Common myeloid progenitor, CD34-positive (primary cell): Measurements from ENCODE around the gene LEP.
"Not testable (repeated sequence)": the region's sequence is repeated elsewhere in the genome, so short reads cannot be mapped to it uniquely, and the experiment has no call there.

Source experiments
- CTCF ChIA-PET: fragments of 350-600 bp; sonication (Branson Sonifier 250); formaldehyde crosslinking; loops from one replicate; lab custom pipeline; 2021; ENCODE audit warnings: antibody characterized with exemption; lab: Charles Lee
- POLR2A ChIA-PET: fragments of 350-600 bp; sonication (Branson Sonifier 250); formaldehyde crosslinking; loops from one replicate; lab custom pipeline; 2021; ENCODE audit warnings: antibody characterized with exemption; lab: Charles Lee
- DNase-seq, 3 donors: peaks; one replicate each; pipeline versions ENCODE4 v3.0.0 to v3.0.0-alpha.2; 2013
- H3K27ac ChIP-seq, 2 experiments: 1 replicate in 1 of 2; 2 replicates in 1 of 2; pipeline ENCODE4 v1.7.0; 2013; ENCODE audit warnings: inconsistent platforms in 2 of 2, low read length in 2 of 2, mild to moderate bottlenecking in 2 of 2, low read depth in 1 of 2, moderate library complexity in 1 of 2; ENCODE audit not compliant: severe bottlenecking in 2 of 2, insufficient read depth in 1 of 2, poor library complexity in 1 of 2
- H3K27me3 ChIP-seq, 5 experiments: replicated peaks in 2 of 5; 1 replicate in 3 of 5; 2 replicates in 2 of 5; pipeline versions ENCODE4 v1.6.1 to v1.7.0; 2013; ENCODE audit warnings: low read length in 4 of 5, mild to moderate bottlenecking in 2 of 5, moderate library complexity in 2 of 5, inconsistent platforms in 1 of 5; ENCODE audit not compliant: insufficient read depth in 5 of 5, control insufficient read depth in 4 of 5
- H3K36me3 ChIP-seq, 4 experiments: 1 replicate in 2 of 4; 2 replicates in 2 of 4; pipeline versions ENCODE4 v1.6.1 to v1.7.0; 2013; ENCODE audit warnings: low read length in 3 of 4, control low read depth in 1 of 4, mild to moderate bottlenecking in 1 of 4; ENCODE audit not compliant: control insufficient read depth in 4 of 4, insufficient read depth in 4 of 4
- H3K4me1 ChIP-seq, 4 experiments: 1 replicate in 3 of 4; 2 replicates in 1 of 4; pipeline versions ENCODE4 v1.6.1 to v1.7.1; 2013; ENCODE audit warnings: low read length in 3 of 4, mild to moderate bottlenecking in 3 of 4, control low read depth in 1 of 4, inconsistent platforms in 1 of 4, moderate library complexity in 1 of 4; ENCODE audit not compliant: control insufficient read depth in 4 of 4, insufficient read depth in 4 of 4; ENCODE audit errors: control extremely low read depth in 1 of 4
- H3K4me3 ChIP-seq, 7 experiments: 1 replicate in 4 of 7; 2 replicates in 3 of 7; pipeline versions ENCODE4 v1.5.1 to v1.7.0; 2013; ENCODE audit warnings: mild to moderate bottlenecking in 7 of 7, low read length in 6 of 7, moderate library complexity in 6 of 7, inconsistent platforms in 2 of 7, low read depth in 2 of 7, control low read depth in 1 of 7; ENCODE audit not compliant: insufficient read depth in 4 of 7, control insufficient read depth in 1 of 7; ENCODE audit errors: extremely low read depth in 1 of 7
- H3K9me3 ChIP-seq, 5 experiments: 1 replicate in 4 of 5; 2 replicates in 1 of 5; pipeline versions ENCODE4 v1.6.1 to v1.7.1; 2013; ENCODE audit warnings: low read length in 4 of 5, mild to moderate bottlenecking in 2 of 5, inconsistent platforms in 1 of 5, low read depth in 1 of 5, moderate library complexity in 1 of 5; ENCODE audit not compliant: control insufficient read depth in 4 of 5, insufficient read depth in 2 of 5; ENCODE audit errors: control extremely low read depth in 1 of 5
- WGBS: methylation state at CpG from one replicate; pipeline ENCODE4 v1.1.5; 2013; ENCODE audit not compliant: insufficient coverage; 5-methylcytosine and 5-hydroxymethylcytosine counted together

Gene LEP

DNA sequence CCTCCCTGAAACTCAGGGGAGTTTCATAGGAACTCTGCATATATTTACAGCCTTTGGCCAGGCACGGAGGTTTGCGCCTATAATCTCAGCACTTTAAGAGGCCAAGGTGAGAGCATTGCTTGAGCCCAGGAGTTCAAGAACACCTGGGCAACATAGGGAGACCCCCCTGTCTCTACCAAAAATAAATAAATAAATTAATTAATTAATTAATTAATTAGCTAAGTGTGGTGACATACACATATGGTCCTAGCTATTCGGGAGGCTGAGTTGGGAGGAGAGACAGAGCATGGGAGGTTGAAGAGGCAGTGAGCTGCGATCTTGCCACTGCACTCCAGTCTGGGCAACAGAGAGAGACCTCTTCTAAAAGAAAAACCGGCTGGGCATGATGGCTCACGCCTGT lies 9.4 kb upstream of the LEP start:
- H3K36me3 ChIP-seq, result no peaks in the 10 kb centered on the region
- no peak overlapping the region for H3K4me3 ChIP-seq
- H3K27ac ChIP-seq, result no peak overlapping the region
- H3K4me1 ChIP-seq, result peaks cover 2 to 8% (median 5%) of the 10 kb centered on the region in 4 experiments
- ChIA-PET CTCF (interaction anchor here (0.6 to 1.6 kb wide), 3 partner anchors 19 to 93 kb away, joined by 3 to 5 read pairs (median 3); no protein-coding TSS in a partner anchor), POLR2A (no interaction called here)
- WGBS, result 100% methylated on average over 2 of the region's 6 CpGs
- no peaks in the 10 kb centered on the region for H3K27me3 ChIP-seq
- DNase-seq, result no peak
- no peaks in the 10 kb centered on the region for H3K9me3 ChIP-seq

DNA sequence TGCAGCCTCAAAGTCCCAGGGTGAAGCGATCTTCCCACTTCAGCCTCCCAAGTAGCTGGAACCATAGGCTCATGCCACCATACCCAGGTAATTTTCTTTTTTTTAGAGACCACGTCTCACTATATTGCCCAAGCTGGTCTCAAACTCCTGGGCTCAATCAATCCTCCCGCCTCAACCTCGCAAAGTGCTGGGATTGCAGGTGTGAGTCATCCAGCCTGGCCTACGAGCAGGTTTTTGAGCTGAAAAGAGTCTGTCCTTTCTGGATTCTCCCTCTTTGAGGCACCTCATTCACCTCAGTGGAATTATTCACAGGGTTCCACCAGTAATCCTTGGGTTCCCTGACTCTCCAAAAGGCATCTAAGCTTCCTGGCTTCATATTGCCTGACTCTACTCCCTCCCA lies 7.6 kb upstream of the LEP start:
- H3K9me3 ChIP-seq, result peaks cover 0 to 8% (median 3%) of the 10 kb centered on the region in 5 experiments
- POLR2A ChIA-PET, result no interaction called here
- no peak overlapping the region for H3K27ac ChIP-seq
- WGBS, result 100% methylated on average over 5 of the region's 5 CpGs
- CTCF ChIA-PET, result interaction anchor here (0.8 to 1.3 kb wide), 3 partner anchors 15 to 327 kb away, joined by 3 read pairs; no protein-coding TSS in a partner anchor
- H3K36me3 ChIP-seq, result no peaks in the 10 kb centered on the region
- no peaks in the 10 kb centered on the region for H3K27me3 ChIP-seq
- H3K4me3 ChIP-seq, result no peak overlapping the region
- no peak for DNase-seq
- H3K4me1 ChIP-seq, result peaks cover 4 to 16% (median 8%) of the 10 kb centered on the region in 4 experiments

DNA sequence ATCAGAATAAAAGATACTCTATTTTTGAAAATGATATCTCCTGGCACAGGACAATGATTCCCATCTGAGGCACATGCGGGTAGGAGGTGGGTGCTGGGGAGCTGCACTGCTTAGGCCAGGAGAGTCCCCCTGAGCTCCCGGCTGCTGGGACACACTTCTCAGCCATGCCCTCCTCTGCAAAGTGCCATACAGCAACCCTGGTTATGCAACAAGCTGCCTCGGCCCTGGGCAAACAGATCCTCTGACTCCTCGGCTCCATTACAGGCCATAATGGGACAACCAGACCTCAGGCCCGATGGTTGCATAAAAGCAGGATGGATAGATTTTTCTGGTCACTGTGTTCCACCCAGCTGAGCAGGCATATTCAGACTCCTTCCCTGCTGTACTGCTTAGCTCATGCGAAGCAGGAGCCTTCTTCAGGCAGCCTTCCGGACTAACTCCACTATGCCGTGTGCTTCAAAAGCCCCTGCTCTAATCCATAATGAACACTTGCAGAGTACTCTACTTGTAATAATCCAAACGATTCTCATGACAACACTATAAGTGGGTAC lies 6.5 kb upstream of the LEP start:
- H3K4me1 ChIP-seq, result peaks cover 4 to 16% (median 8%) of the 10 kb centered on the region in 4 experiments

DNA sequence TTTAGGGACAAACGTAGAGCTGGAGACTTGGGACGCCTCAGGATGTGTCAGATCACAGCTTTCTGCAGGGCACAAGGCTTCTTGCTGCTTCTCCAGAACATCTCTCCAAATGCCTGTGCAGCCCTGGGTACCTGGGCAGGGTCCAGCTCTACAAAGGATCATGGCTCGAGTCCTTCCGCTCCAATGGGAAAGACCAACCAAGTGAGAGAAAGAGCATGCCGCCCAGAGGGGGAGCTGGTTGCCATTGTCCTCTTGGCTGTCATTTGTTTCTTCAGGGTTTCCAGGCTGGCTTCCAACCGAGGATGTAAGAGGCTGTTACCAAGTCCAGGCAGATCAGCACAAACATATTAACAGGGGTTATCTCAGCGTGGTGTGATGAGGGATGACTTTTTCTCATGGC lies 5.6 kb upstream of the LEP start:
- ChIA-PET CTCF (no interaction called here), POLR2A (no interaction called here)
- Histone ChIP-seq H3K4me1 (peaks cover 4 to 16% (median 8%) of the 10 kb centered on the region in 4 experiments), H3K9me3 (peaks cover 0 to 19% (median 15%) of the 10 kb centered on the region in 5 experiments), H3K27ac (no peak overlapping the region), H3K4me3 (no peak overlapping the region), H3K36me3 (no peaks in the 10 kb centered on the region), H3K27me3 (peaks cover 0 to 5% (median 0%) of the 10 kb centered on the region in 5 experiments)
- no peak for DNase-seq
- WGBS, result 93% methylated on average over 4 of the region's 7 CpGs

More for the DNA sequence above, 6.5 kb upstream of the LEP start:
- Histone ChIP-seq H3K9me3 (peaks cover 0 to 10% (median 8%) of the 10 kb centered on the region in 5 experiments), H3K27me3 (no peaks in the 10 kb centered on the region), H3K36me3 (no peaks in the 10 kb centered on the region), H3K27ac (no peak overlapping the region), H3K4me3 (no peak overlapping the region)
- 96% methylated on average over 8 of the region's 9 CpGs for WGBS
- POLR2A ChIA-PET, result no interaction called here
- DNase-seq, result no peak
- CTCF ChIA-PET, result interaction anchor here (1.0 to 1.3 kb wide), 2 partner anchors 13 to 87 kb away, joined by 3 to 4 read pairs; no protein-coding TSS in a partner anchor

DNA sequence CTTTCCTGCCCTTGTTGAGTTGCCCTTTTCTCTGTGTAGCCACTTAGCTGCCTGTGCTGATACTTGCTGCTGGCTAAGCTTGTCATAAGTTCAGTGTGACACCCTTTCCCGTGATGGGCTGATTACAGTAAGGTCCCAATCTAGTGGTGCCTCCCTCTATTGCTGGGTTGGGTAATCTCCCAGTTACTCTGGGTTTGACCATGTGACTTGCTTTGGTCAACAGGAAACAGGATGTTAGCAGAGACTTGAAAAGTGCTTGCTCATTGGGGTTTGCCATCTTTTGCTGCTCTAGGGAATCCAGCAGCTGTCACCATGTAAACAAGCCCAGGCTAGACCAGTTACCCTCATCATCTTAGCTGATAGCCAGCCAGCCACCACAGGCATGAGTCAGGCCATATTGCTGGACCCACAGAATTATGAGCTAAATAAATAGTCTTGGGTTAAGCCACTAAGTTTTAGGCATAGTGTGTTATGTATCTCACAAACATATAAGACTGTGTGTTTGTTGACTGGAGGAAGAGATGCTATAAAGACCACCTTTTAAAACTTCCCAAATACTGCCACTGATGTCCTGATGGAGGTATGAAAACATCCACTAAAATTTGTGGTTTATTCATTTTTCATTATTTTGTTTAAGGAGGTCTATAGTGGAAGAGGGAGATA lies 4.0 kb upstream of the LEP start:
- DNase-seq, result peak; percentile 73 to 94 (median 91)
- Histone ChIP-seq H3K36me3 (no peaks in the 10 kb centered on the region), H3K9me3 (peaks cover 0 to 29% (median 24%) of the 10 kb centered on the region in 5 experiments), H3K4me3 (no peak overlapping the region), H3K27ac (no peak overlapping the region), H3K27me3 (peaks cover 0 to 17% (median 4%) of the 10 kb centered on the region in 5 experiments), H3K4me1 (peaks cover 4 to 16% (median 8%) of the 10 kb centered on the region in 4 experiments)
- WGBS, result 0% methylated on average over 1 of the region's 1 CpG
- ChIA-PET POLR2A (no interaction called here), CTCF (interaction anchor here (1.1 kb wide), 1 partner anchor 28 kb away, joined by 7 read pairs; no protein-coding TSS in a partner anchor)

DNA sequence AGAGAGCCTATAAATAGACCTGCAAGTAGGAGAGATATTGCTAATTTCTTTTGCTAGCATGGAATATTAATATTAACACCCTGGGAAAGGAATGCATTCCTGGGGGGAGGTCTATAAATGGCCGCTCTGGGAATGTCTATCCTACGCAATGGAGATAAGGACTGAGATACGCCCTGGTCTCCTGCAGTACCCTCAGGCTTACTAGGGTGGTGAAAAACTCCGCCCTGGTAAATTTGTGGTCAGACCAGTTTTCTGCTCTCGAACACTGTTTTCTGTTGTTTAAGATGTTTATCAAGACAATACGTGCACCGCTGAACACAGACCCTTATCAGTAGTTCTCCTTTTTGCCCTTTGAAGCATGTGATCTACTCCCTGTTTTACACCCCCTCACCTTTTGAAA lies 1.9 kb upstream of the LEP start:
- H3K9me3 ChIP-seq, result peaks cover 0 to 29% (median 24%) of the 10 kb centered on the region in 5 experiments
- H3K4me1 ChIP-seq, result peaks cover 4 to 16% (median 8%) of the 10 kb centered on the region in 4 experiments
- H3K27me3 ChIP-seq, result peaks cover 0 to 17% (median 4%) of the 10 kb centered on the region in 5 experiments
- H3K36me3 ChIP-seq, POLR2A ChIA-PET, H3K4me3 ChIP-seq, CTCF ChIA-PET, H3K27ac ChIP-seq: not testable (repeated sequence)
- WGBS, result 81% methylated on average over 6 of the region's 7 CpGs
- peak in 2 of 3 donors; percentile 32 to 48 for DNase-seq

DNA sequence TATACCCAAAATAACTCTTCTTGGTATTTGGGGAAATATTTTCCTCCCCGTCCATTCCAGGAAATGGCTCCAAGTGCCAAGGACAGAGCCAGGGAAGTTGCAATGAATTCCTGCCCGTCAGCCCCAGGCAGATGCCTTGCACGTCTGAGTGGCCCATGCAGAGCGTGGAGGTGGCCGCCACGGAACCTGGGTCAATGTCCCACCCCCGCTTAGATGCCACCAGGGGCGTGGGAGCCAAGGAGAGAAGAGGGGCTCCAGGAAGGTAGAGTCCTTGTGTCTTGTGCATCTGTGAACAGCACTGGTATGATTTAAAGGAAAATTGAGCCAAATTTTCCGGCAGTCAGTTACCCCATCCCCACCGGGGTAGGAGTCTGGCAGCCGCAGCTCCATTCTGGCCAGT lies 1.6 kb downstream of the LEP start:
- WGBS, result 98% methylated on average over 9 of the region's 11 CpGs
- H3K27me3 ChIP-seq, result peaks cover 0 to 17% (median 4%) of the 10 kb centered on the region in 5 experiments
- CTCF ChIA-PET, result no interaction called here

More for the DNA sequence above, 1.6 kb downstream of the LEP start:
- peaks cover 0 to 29% (median 24%) of the 10 kb centered on the region in 5 experiments for H3K9me3 ChIP-seq
- POLR2A ChIA-PET, result no interaction called here
- no peaks in the 10 kb centered on the region for H3K36me3 ChIP-seq
- DNase-seq, result no peak
- H3K4me3 ChIP-seq, result no peak overlapping the region
- no peak overlapping the region for H3K27ac ChIP-seq
- H3K4me1 ChIP-seq, result no peaks in the 10 kb centered on the region
